ENCODE data around the gene FBXO47. TPM values are rescaled to one million over a fixed set of nuclear protein-coding genes. Genes with fewer than 3 reads are reported as not detected.

The FBXO47 gene
- total and polyA plus RNA-seq, 12 donors: not detected

DNA sequence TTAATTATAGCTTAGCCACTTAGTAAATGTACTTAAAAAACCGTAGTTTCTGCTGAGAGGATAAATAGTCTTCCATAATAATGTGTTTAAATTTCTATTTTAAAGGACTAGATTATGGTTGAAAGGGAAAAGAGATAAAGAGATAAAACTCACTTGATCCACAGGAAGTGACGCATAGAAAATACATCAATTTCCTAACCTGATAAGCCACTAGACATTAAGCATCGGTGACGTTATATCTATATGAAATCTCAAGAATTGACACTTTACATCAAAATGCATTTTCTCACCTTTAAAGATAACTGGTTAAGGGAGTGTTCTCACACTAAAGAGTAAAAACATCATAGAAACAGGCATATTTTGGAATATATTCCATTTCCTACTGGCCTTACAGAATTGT, 5.8 kb downstream of the FBXO47 start:
- ATAC-seq: no peak
- WGBS, 2 donors: 59 to 62% methylated on average over 4 of the region's 4 CpGs

DNA sequence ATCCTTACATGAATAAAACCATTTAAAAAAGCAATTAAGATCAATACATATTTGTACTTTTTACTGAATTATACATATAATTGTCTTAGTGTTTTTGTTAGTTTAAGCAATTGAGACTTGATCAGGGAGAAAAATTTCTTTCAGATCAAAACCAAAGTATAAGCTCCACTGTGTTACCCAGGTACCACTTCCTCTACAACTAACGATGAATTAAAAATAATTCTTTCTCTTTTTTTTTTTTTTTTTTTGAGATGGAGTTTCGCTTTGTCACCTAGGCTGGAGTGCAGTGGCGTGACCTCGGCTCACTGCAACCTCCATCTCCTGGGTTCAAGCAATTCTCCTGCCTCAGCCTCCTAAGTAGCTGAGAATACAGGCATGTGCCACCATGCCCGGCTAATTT, 6.8 kb downstream of the FBXO47 start:
- H3K27me3 ChIP-seq: no peaks in the 10 kb centered on the region
- no peaks in the 10 kb centered on the region for H3K9me3 ChIP-seq
- no peaks in the 10 kb centered on the region for H3K36me3 ChIP-seq
- H3K27ac ChIP-seq: no peak overlapping the region
- TF ChIP-seq, protein P1, sequence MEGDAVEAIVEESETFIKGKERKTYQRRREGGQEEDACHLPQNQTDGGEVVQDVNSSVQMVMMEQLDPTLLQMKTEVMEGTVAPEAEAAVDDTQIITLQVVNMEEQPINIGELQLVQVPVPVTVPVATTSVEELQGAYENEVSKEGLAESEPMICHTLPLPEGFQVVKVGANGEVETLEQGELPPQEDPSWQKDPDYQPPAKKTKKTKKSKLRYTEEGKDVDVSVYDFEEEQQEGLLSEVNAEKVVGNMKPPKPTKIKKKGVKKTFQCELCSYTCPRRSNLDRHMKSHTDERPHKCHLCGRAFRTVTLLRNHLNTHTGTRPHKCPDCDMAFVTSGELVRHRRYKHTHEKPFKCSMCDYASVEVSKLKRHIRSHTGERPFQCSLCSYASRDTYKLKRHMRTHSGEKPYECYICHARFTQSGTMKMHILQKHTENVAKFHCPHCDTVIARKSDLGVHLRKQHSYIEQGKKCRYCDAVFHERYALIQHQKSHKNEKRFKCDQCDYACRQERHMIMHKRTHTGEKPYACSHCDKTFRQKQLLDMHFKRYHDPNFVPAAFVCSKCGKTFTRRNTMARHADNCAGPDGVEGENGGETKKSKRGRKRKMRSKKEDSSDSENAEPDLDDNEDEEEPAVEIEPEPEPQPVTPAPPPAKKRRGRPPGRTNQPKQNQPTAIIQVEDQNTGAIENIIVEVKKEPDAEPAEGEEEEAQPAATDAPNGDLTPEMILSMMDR (IDR thresholded peaks at IDR 0.05): no peak
- no peak overlapping the region for H3K4me3 ChIP-seq
- ATAC-seq: no peak
- no peak for DNase-seq
- 92 to 96% methylated on average over 5 of the region's 5 CpGs for WGBS, 2 donors
- intact Hi-C loops (cut with DNase I): loop anchor here in 1 of 10 donors (10.0 kb wide), 1 partner anchor 86 kb away; the partner anchor contains the start of gene LASP1
- H3K4me1 ChIP-seq: no peaks in the 10 kb centered on the region

More for the DNA sequence above, 5.8 kb downstream of the FBXO47 start:
- Histone ChIP-seq H3K4me3 (no peak overlapping the region), H3K27ac (no peak overlapping the region), H3K27me3 (no peaks in the 10 kb centered on the region), H3K4me1 (no peaks in the 10 kb centered on the region), H3K9me3 (no peaks in the 10 kb centered on the region), H3K36me3 (no peaks in the 10 kb centered on the region)
- TF ChIP-seq, protein P1 (IDR thresholded peaks at IDR 0.05): no peak
- intact Hi-C loops (cut with DNase I): loop anchor here in 1 of 10 donors (10.0 kb wide), 1 partner anchor 87 kb away; the partner anchor contains the start of gene LASP1
- DNase-seq: no peak

DNA sequence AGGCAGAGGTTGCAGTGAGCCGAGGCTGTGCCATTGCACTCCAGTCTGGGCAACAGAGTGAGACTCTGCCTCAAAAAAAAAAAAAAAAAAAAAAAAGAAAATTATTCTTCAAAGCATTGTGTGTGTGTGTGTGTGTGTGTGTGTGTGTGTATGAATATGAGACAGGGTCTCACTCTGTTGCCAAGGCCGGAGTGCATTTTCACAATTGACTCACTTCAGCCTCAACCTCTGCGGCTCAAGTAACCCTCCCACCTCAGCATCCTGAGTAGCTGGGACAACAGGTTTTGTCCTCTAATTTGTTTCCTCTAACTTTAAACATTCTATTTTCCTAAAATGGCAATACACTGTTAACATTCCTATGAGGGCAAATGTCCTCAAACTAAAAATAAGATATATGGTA, 7.7 kb downstream of the FBXO47 start:
- intact Hi-C loops (cut with DNase I): no loop called here
- Histone ChIP-seq H3K27ac (no peak overlapping the region), H3K9me3 (no peaks in the 10 kb centered on the region), H3K27me3 (no peaks in the 10 kb centered on the region), H3K4me1 (no peaks in the 10 kb centered on the region), H3K36me3 (no peaks in the 10 kb centered on the region), H3K4me3 (no peak overlapping the region)
- DNase-seq (no peak), ATAC-seq (no peak)
- WGBS, 2 donors: 88 to 94% methylated on average over 3 of the region's 3 CpGs
- TF ChIP-seq, protein P1 (IDR thresholded peaks at IDR 0.05): no peak

DNA sequence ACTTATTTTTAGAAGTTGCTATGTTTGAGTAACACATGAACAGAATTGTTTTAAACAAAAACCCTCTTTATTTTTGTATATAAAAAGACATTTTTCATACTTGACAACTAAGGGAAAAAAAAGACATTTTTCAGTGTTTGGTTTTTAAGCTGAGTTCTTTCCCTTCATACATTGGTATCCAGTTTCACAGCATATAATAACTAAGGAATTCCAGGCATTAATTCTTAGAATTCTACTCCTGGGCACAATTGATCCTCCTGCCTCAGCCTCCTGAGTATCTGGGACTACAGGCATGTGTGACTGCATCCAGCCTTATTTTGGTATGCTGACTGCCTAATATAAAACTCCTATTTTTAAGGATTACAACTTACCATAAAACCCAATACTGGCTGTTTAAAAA, 8.4 kb downstream of the FBXO47 start:
- intact Hi-C loops (cut with DNase I): no loop called here
- TF ChIP-seq, protein P1 (IDR thresholded peaks at IDR 0.05): no peak
- Histone ChIP-seq H3K4me1 (no peaks in the 10 kb centered on the region), H3K27ac (no peak overlapping the region), H3K27me3 (no peaks in the 10 kb centered on the region), H3K4me3 (no peak overlapping the region), H3K36me3 (no peaks in the 10 kb centered on the region), H3K9me3 (no peaks in the 10 kb centered on the region)
- no peak for DNase-seq
- ATAC-seq: no peak

Data from heart right ventricle (tissue), 16 donors.